Measurements from ENCODE around the gene PODXL.

- TF ChIP-seq GATA2 (IDR thresholded peaks at IDR 0.05; ENCODE audit: low read depth, low read length) (no peak), GATA3 (IDR thresholded peaks at IDR 0.05; ENCODE audit: low read depth, low read length) (no peak)
Measured at GRCh38 chr7:131503639-131504038, 52.8 kb downstream of the PODXL start.
